NCI-H1417 (cell line): ENCODE results near the gene ACTRT1.

Experiments used
- DNase-seq, 3 experiments: peaks; one replicate each; lab custom pipeline; 2025; lab: John Stamatoyannopoulos, UW

ACTRT1 gene

DNA sequence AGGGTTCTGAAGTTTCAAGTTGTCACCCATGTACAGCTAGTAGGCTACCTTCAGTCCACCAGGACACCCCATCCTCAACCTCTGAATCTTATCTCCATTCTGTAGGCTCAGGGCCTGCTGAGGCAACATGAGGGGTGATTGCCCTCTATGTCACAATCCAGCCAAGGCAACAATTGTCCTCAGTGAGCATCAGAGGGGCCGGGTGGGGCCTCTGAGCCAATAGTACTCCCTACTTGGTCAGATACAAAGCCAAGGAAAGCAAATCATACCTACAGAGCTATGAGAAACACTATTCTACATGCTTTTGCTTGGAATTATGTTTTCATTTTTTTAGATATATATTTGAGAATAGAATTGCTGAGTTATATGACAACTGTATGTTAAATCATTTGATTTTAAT, at the start of gene ACTRT1:
Gene ACTRT1 (minus strand): TSS at position 101 of the 400 bp plus-strand sequence. CDS start 197 bp downstream, outside the sequence.
- DNase-seq = no peak

DNA sequence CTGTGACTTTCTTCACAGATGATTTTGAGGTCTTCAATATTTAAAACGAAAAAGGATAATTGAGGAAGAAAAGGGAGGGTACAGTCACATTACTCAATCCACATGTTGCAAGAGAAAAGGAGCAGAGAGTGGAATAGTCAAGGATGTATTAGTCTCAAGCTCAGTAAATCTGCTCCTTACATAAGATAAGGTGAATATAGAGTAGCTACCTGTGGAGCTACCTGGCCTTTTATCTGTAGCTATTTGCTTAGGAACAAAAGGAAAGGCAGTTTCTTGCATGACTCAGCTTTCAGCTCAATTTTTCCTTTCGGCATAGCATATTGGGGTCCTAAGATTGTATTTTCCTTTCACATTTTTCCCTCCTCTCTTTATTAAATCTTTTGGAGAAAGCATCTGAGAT, 26.3 kb upstream of the ACTRT1 start:
- no peak for DNase-seq

- no peak for DNase-seq
Observed at GRCh38 chrX:128057421-128057820, 5.2 kb upstream of the ACTRT1 start.

GRCh38 chrX:128051526-128051925, 677 bp downstream of the ACTRT1 start:
- DNase-seq = no peak

- DNase-seq = no peak
Observed at GRCh38 chrX:128035318-128035717, 16.9 kb downstream of the ACTRT1 start.

- no peak for DNase-seq
Observed at GRCh38 chrX:128021566-128021965, 30.6 kb downstream of the ACTRT1 start.

GRCh38 chrX:128020701-128021100, 31.5 kb downstream of the ACTRT1 start:
- no peak for DNase-seq

GRCh38 chrX:128019218-128019617, 33.0 kb downstream of the ACTRT1 start:
- DNase-seq = no peak

DNA sequence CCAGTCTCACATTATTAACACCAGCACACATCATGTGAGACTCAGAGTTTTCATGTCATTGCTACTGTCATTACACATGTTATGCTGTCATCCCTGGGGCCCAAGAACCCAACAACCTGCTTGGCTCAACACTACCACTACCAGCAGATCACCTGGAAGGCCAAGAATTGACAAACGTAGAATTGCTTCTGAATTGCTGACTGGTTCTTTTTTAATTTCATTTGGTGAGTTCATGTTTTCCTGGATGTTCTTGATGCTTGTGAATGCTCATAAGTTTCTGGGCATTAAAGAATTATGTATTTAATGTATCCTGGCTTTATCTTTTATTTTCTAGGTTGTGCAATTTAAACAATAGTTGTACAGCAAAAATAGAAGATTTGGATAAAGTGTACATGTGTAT, 40.2 kb downstream of the ACTRT1 start:
- DNase-seq = no peak

DNA sequence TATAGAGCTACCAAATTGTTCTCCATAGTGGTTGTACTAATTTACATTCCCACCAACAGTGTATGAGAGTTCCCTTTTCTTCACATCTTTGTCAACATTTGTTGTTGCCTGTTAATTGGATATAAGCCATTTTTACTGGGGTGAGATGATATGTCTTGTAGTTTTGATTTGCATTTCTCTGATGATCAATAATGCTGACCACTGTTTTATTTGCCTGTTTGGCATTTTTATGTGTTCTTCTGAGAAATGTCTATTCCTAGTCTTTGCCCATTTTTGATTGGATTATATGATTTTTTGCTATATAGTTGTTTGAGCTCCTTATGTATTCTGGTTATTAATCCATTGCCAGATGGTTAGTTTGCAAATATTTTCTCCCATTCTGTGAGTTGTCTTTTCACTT, 44.3 kb downstream of the ACTRT1 start:
- DNase-seq = no peak
